ENCODE data around the gene TXNDC2.

The TXNDC2 gene

DNA sequence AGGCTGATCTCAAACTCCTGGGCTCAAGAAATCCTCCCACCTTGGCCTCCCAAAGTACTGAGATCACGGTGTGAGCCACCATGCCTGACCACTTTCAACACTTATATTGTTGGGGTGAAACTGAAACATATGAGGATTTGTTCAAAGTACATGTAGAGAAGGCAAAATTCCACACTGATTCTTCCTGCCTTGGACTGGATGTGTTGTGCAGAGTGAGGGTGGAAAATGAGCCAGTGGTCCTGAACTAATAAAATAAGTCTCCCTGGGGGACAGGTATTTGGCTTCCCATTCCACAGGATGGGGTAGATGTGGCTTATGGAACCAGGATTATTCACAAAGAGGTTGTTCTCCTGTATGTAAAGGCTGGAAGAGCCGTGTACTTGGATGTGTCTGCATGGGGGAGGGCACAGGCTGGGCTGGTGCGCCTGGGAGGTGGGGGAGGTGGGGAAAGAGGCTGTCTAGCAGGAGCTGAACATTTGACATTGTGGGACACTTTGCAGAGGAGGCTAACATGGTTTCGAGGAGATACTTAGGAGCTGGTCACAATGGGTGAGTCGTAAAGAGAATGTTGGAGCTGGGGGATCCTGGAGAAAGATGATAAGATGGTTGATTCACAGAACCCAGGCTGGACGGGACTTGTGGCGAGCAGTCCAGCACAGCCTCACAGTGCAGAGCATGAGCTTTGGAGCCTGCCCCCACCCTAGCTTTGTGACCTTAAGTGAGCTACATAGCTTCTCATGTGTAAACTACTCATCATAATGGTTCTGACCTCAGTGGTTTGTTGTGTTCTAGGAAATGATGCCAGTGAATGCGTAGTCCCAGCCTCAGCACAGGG, at the start of gene TXNDC2:
Gene TXNDC2, plus strand, starts transcription at position 804 of the 835 bp plus-strand sequence. CDS start 708 bp downstream, outside the sequence.
- H3K36me3 ChIP-seq (ENCODE audit: insufficient read depth, low read length): no peaks in the 10 kb centered on the region
- H3K4me1 ChIP-seq (ENCODE audit: insufficient read depth, low read length): no peaks in the 10 kb centered on the region
- no peak within 1 kb of the TSS for H3K9ac ChIP-seq (ENCODE audit: low read depth, low read length)
- no peaks in the 10 kb centered on the region for H3K9me3 ChIP-seq (ENCODE audit: control insufficient read depth, insufficient read depth, low read length)

DNA sequence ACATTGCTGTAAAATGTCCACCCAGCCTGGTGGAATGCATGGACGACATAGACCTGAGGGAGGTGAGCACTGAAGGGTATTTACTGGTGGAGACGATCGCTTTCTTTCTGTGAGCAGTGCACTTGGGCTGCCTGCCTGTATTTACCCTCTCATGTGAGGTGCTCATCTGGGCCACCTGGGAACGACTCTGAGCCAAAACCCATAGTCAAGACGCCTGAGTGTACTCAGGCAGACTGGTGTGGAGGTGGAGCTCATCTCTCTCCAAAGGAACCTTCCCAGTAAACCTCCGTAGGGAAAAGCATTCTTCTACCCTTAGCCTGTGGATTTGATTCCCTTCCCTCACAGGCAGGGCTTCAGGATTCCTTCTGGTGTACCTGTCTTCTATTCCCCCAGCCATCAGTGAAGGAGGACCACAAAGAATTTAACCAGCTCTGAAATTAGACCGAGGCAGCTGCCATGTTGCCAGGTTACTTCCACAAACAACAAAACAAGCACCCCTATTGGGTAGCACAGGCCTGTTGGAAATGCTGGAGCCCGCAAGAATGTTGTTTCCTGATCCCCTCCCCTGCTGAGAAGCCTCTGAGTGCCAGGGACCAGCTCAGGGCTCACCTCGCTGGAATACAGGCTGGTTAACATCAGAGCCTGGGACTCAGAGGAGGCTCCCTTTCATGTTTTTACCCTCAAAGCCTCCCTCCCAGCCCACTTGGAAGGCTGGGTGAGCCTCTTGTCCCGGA, 47.5 kb upstream of the TXNDC2 start:
- no peaks in the 10 kb centered on the region for H3K9me3 ChIP-seq (ENCODE audit: control insufficient read depth, insufficient read depth, low read length)
- H3K36me3 ChIP-seq (ENCODE audit: insufficient read depth, low read length): no peaks in the 10 kb centered on the region; the same call in 1 of the 2 replicates
- H3K9ac ChIP-seq (ENCODE audit: low read depth, low read length): no peak overlapping the region
- H3K4me1 ChIP-seq (ENCODE audit: insufficient read depth, low read length): peaks cover 38% of the 10 kb centered on the region

DNA sequence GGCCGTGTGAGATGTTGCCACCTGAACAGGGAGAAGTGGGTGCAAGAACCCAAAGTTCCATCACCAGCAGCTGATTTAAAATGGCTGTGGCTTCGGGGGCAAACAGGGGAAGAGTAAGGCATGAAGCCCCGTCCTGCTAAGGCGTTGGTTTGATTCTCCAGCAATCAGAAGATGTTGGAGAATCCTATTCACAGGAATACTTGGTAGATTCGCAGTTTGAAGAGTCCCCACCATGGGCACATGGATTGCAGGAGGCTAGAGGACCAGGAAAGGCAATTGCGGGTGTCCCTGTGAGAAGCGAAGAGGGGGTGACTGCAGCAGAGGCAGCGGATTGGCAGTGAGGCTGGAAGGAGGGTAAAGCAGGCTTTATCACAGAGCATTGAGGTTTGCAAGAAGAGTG, 46.6 kb upstream of the TXNDC2 start:
- peaks cover 45% of the 10 kb centered on the region for H3K4me1 ChIP-seq (ENCODE audit: insufficient read depth, low read length)
- no peaks in the 10 kb centered on the region; the same call in 1 of the 2 replicates for H3K36me3 ChIP-seq (ENCODE audit: insufficient read depth, low read length)
- H3K9me3 ChIP-seq (ENCODE audit: control insufficient read depth, insufficient read depth, low read length): no peaks in the 10 kb centered on the region
- H3K9ac ChIP-seq (ENCODE audit: low read depth, low read length): no peak overlapping the region

DNA sequence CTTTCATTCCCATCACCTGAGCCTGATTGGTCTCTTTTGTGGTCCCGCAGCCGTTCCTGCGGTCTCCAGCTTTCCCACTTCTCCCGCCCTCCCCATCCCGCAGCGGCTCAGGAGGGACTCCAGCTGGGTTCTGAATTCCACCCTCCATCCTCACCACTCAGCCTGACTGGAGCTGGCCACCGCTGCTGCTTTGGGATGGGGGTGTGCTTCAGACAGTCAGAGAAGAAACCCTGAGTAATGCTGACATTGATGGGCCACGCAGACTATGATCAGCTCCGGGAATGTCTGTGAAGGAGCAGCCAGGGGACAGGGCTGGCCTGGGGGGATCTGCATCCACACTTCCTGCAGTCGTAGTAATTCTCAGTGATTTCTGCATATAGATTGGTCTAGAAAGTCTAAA, 45.9 kb upstream of the TXNDC2 start:
- Histone ChIP-seq H3K36me3 (ENCODE audit: insufficient read depth, low read length) (no peaks in the 10 kb centered on the region; the same call in 1 of the 2 replicates), H3K9ac (ENCODE audit: low read depth, low read length) (no peak overlapping the region), H3K9me3 (ENCODE audit: control insufficient read depth, insufficient read depth, low read length) (no peaks in the 10 kb centered on the region), H3K4me1 (ENCODE audit: insufficient read depth, low read length) (peaks cover 44% of the 10 kb centered on the region)

DNA sequence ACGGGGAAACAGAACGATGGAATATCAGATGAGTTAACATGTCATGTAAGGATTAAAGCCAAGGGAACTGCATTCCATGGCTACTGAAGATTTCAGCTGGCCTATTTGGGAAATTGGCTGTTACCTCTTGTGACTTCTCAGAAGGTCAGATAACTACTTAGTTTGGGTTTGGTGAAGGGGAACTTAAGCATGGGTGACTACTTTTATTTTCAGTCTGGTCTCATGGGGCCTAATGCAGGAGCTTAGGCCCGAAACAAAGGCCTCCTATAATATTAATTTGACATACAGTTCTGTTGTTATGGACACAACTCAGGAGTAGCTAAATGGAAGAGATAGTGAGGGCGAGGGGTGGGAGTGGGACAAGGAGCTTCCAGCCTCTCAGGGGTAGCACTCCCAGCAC, 44.0 kb upstream of the TXNDC2 start:
- Histone ChIP-seq H3K9me3 (ENCODE audit: control insufficient read depth, insufficient read depth, low read length) (no peaks in the 10 kb centered on the region), H3K36me3 (ENCODE audit: insufficient read depth, low read length) (no peaks in the 10 kb centered on the region; the same call in 1 of the 2 replicates), H3K4me1 (ENCODE audit: insufficient read depth, low read length) (peaks cover 32% of the 10 kb centered on the region), H3K9ac (ENCODE audit: low read depth, low read length) (no peak overlapping the region)

DNA sequence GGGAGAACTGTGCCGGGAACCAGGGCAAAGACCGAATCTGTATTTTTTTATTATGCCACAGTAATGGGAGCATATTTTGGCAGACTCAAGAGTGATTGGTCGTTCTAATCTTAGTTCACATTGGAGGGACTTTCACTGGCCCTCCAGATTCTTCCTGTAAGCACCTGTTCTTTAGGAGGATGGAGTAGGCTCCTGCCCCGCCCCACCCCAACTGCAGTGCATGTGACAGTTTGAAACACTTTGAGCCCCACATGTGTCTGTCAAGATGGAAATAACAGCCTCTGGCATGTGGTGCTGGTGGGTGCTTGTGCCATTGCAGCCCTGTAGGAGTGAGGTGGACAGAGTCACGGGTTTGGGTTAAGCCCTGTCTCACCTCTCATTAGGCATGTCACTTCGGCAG, 43.3 kb upstream of the TXNDC2 start:
- H3K4me1 ChIP-seq (ENCODE audit: insufficient read depth, low read length): peaks cover 32% of the 10 kb centered on the region
- H3K9ac ChIP-seq (ENCODE audit: low read depth, low read length): no peak overlapping the region
- no peaks in the 10 kb centered on the region; the same call in none of the 2 replicates for H3K36me3 ChIP-seq (ENCODE audit: insufficient read depth, low read length)
- H3K9me3 ChIP-seq (ENCODE audit: control insufficient read depth, insufficient read depth, low read length): no peaks in the 10 kb centered on the region

DNA sequence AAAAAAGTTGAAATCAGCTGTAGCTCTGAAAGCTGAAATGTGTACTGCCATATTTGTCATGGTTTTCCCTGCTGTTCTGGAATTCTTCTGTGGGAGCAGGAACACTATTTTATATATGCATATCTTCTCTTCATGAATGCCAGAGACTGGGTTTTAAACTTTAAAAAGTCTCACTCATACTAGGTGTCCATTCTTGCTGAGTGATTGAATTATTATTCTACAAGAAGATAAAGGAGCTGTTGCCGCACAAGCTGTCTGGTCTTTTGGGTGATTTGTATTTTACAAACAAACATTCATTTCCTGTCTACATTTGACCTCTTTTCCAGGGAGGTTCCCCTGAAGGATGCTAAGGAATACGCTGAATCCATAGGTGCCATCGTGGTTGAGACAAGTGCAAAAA, 40.5 kb upstream of the TXNDC2 start:
- no peaks in the 10 kb centered on the region for H3K9me3 ChIP-seq (ENCODE audit: control insufficient read depth, insufficient read depth, low read length)
- peaks cover 8% of the 10 kb centered on the region; the same call in 1 of the 2 replicates for H3K4me1 ChIP-seq (ENCODE audit: insufficient read depth, low read length)
- no peaks in the 10 kb centered on the region; the same call in none of the 2 replicates for H3K36me3 ChIP-seq (ENCODE audit: insufficient read depth, low read length)
- no peak overlapping the region for H3K9ac ChIP-seq (ENCODE audit: low read depth, low read length)

DNA sequence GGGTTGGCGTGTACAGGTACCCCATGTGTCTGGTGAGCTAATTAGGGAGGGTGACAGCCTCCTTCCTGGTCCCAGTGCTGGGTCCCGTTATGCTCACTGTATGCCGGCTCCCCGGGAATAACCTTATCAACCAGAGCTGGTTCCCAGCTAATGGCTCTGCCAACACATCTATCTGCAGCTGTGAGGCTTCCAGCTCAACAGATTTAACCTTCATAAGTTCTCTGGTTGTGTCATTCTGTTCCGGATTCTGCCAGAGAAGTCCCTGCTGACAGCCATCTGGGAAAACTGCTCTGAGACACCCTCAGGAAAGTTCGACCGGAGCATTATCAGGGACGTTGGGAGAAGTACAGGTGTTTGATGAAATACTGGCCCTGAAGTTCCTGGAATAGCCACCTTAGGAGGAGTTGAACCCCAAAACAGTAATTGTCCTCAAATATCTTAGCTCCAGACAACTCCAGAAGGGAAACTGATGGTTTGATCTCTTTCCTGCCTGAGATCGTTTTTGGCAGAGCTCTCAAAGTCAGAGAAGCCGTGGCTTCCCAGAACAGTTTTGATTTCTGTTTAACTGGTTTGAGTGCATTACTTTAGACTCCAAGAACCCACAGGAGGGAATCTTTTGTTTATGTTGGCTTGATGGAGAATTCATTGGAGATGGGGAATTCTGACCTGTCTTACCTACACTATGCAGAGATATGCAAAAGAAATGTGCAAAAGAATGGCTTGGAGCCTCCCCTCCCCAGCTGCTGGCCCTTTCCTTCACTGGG, 39.4 kb upstream of the TXNDC2 start:
- H3K9ac ChIP-seq (ENCODE audit: low read depth, low read length): no peak overlapping the region
- no peaks in the 10 kb centered on the region for H3K9me3 ChIP-seq (ENCODE audit: control insufficient read depth, insufficient read depth, low read length)
- peaks cover 8% of the 10 kb centered on the region; the same call in 1 of the 2 replicates for H3K4me1 ChIP-seq (ENCODE audit: insufficient read depth, low read length)
- no peaks in the 10 kb centered on the region; the same call in none of the 2 replicates for H3K36me3 ChIP-seq (ENCODE audit: insufficient read depth, low read length)

DNA sequence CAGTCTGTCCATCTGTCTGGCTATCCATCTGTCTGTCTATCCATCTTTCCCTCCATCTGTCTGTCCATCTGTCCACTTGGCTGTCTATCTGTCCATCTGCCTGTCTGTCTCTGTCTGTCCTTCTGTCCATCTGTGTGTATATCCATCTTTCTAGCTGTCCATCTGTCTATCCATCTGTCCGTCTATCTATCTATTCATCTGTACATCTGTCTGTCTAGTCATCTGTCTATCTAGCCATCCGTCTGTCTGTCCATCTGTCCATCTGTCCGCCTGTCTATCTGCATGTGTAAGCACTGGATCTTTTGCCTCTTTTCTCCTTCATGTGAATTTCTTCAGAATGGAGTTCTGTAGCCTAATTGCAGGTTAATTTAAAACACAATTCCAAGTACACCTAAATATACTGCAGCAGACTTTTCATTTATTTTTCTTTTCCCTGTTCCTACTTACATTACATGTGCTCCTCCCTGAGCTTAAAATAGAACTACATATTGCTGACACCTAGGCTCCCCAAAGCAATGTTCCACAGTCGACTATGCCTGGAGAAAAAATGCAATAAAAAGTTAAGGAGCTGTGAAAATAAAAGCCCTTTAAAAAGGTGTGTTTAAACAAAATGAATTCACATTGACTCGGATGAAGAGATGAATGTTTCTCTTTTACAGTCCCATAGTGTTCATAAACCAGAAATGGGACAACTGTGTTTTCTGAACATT, 37.4 kb upstream of the TXNDC2 start:
- no peak overlapping the region for H3K9ac ChIP-seq (ENCODE audit: low read depth, low read length)
- peaks cover 8% of the 10 kb centered on the region; the same call in 1 of the 2 replicates for H3K4me1 ChIP-seq (ENCODE audit: insufficient read depth, low read length)
- H3K36me3 ChIP-seq (ENCODE audit: insufficient read depth, low read length): no peaks in the 10 kb centered on the region; the same call in 1 of the 2 replicates
- peaks cover 5% of the 10 kb centered on the region; the same call in 1 of the 2 replicates for H3K9me3 ChIP-seq (ENCODE audit: control insufficient read depth, insufficient read depth, low read length)

DNA sequence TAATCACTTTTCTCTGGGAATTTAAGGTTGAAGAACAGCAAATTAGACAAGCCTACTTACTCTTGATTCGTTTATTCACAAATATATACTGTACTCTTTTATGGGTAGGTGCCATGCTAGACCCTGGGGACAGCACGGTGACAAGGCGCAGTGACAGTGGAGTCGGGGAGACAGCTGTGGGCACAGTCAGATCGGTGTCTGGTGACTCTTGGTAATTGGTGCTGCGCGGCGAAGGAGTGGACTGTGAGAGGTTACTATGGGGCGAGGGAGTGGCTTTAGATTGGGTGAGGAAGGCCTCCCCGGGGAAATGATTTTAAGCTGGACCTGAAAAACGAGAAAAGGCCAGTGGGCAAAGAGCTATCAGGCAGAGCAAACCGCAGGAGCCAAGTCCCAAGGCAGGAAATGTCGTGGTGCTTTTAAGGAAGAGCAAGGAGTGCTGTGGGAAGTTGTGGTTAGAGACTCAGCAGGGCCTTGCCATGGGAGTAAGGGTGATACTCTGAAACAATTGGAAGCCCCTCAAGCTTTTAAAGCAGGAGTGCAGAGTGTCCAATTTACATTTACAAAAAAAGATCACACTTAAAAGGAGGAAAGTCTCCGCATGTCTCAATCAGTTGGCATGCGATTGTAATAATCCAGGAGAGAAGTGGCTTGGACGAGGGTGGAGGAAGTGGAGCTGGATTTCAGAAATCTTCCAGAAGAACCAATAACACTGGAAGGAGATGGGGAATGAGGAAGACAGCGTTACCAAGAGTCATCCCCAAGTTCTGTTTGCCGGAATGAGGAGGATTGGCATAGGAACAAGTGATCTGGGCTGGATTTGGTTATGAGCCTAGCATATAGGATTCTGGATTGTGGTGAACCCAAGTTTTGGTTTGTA, 36.1 kb upstream of the TXNDC2 start:
- H3K9me3 ChIP-seq (ENCODE audit: control insufficient read depth, insufficient read depth, low read length): peaks cover 5% of the 10 kb centered on the region; the same call in 1 of the 2 replicates
- H3K9ac ChIP-seq (ENCODE audit: low read depth, low read length): no peak overlapping the region
- no peaks in the 10 kb centered on the region; the same call in 1 of the 2 replicates for H3K36me3 ChIP-seq (ENCODE audit: insufficient read depth, low read length)
- no peaks in the 10 kb centered on the region; the same call in 1 of the 2 replicates for H3K4me1 ChIP-seq (ENCODE audit: insufficient read depth, low read length)

DNA sequence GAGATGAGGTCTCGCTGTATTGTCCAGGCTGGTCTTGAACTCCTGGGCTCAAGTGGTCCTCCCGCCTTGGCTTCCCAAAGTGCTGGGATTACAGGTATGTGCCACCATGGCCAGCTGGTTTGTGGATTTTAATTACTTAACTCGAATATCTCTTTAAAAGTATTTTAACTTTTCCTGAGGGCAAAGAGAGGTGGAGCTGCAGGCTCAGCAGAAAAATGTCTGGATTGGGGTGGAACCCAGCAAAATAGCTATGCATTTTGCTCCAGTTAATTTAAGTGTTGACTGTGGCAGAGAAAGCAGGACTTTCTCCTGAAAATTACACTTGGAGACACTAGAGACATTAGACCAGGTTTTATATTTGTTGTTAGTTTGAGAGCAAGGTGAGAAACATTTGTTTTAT, 35.5 kb upstream of the TXNDC2 start:
- Histone ChIP-seq H3K9me3 (ENCODE audit: control insufficient read depth, insufficient read depth, low read length) (peaks cover 5% of the 10 kb centered on the region; the same call in 1 of the 2 replicates), H3K4me1 (ENCODE audit: insufficient read depth, low read length) (no peaks in the 10 kb centered on the region; the same call in 1 of the 2 replicates), H3K36me3 (ENCODE audit: insufficient read depth, low read length) (no peaks in the 10 kb centered on the region; the same call in 1 of the 2 replicates), H3K9ac (ENCODE audit: low read depth, low read length) (no peak overlapping the region)

DNA sequence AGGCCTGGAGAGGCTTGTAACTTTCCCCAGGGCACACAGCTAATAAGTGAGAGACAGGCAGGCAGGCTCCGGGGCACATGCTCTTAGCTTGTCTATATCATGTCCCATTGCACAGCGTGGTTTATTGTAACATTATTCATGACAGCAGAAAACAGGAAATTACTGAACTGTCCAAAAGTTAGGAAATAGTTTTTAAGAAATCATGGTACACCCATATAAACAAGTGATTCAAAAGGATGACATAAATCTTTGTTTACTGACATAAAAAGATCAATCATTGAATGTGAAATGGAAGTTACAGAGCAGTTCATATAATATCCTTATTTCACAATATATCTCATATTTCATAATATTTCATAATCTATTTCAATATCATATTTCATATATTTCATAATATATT, 34.3 kb upstream of the TXNDC2 start:
- Histone ChIP-seq H3K36me3 (ENCODE audit: insufficient read depth, low read length) (no peaks in the 10 kb centered on the region; the same call in 1 of the 2 replicates), H3K9ac (ENCODE audit: low read depth, low read length) (no peak overlapping the region), H3K4me1 (ENCODE audit: insufficient read depth, low read length) (peaks cover 4% of the 10 kb centered on the region; the same call in 1 of the 2 replicates)

More for the DNA sequence above, 34.3 kb upstream of the TXNDC2 start:
- H3K9me3 ChIP-seq (ENCODE audit: control insufficient read depth, insufficient read depth, low read length): peaks cover 5% of the 10 kb centered on the region; the same call in 1 of the 2 replicates
